Esophagus squamous epithelium (tissue), 5 donors: ENCODE data around the gene TRPV6. TPM values are rescaled to one million over a fixed set of nuclear protein-coding genes. Genes with fewer than 3 reads are reported as not detected.

Experiments used
- DNase-seq: peaks from one replicate; lab custom pipeline; 2025; lab: John Stamatoyannopoulos, UW
- H3K27ac ChIP-seq, 4 donors: fragments of 200-600 bp; sonication (generic); one replicate each; pipeline ENCODE4 v1.5.1; 2016 to 2019; ENCODE audit warnings: mild to moderate bottlenecking in 1 of 4
- H3K27me3 ChIP-seq, 4 donors: fragments of 200-600 bp; sonication (generic); 1 replicate in 3 of 4; 2 replicates in 1 of 4; pipeline versions ENCODE4 v1.5.1 to v1.6.0; 2017 to 2021; ENCODE audit warnings: antibody characterized with exemption in 1 of 4
- H3K36me3 ChIP-seq, 3 donors: fragments of 200-600 bp; sonication (generic); one replicate each; pipeline ENCODE4 v1.5.1; 2016 to 2019
- H3K4me1 ChIP-seq, 3 donors: fragments of 200-600 bp; sonication (generic); one replicate each; pipeline ENCODE4 v1.5.1; 2017 to 2019
- H3K4me3 ChIP-seq, 4 donors: fragments of 200-600 bp; sonication (generic); 1 replicate in 3 of 4; 2 replicates in 1 of 4; pipeline ENCODE4 v1.5.1; 2016 to 2019; ENCODE audit warnings: mild to moderate bottlenecking in 2 of 4, moderate library complexity in 1 of 4
- H3K9me3 ChIP-seq, 3 donors: fragments of 200-600 bp; sonication (generic); one replicate each; pipeline ENCODE4 v1.5.1; 2016 to 2019
- POLR2A ChIP-seq, 4 donors: fragments of 450-650 bp; IDR thresholded peaks; one replicate each; pipeline ENCODE4 v1.6.1; 2017; ENCODE audit warnings: antibody characterized with exemption in 4 of 4, mild to moderate bottlenecking in 4 of 4, moderate library complexity in 3 of 4
- WGBS, 2 donors: methylation state at CpG; one replicate each; pipeline ENCODE4 v1.1.5; 2018; 5-methylcytosine and 5-hydroxymethylcytosine counted together
- intact Hi-C: fragments of 100-400 bp; cut with DNase I; formaldehyde crosslinking; loops from one replicate; pipeline ENCODE4 v1.15.0; 2022
- total RNA-seq, 4 donors: library from RNA; depleted of rRNA; stranded (reverse); fragments of >200 nt; gene quantifications; one replicate each; pipeline ENCODE4 v1.1.0, GENCODE V29; 2016
- TF ChIP-seq, protein P1 (sequence below), 6 experiments: fragments of 450-650 bp in 4 of 6; fragments of 200-600 bp in 2 of 6; sonication (generic) in 2 of 6; IDR thresholded peaks; one replicate each; pipeline ENCODE4 v1.5.1; 2016 to 2019; ENCODE audit warnings: antibody characterized with exemption in 6 of 6, mild to moderate bottlenecking in 4 of 6, moderate library complexity in 4 of 6
- donor health status: DM: yes; HTN: yes; CAD: no.

The TRPV6 gene
- total RNA-seq, 4 donors from 2014 or later: 0.79 to 6.9 (median 4.5) TPM

DNA sequence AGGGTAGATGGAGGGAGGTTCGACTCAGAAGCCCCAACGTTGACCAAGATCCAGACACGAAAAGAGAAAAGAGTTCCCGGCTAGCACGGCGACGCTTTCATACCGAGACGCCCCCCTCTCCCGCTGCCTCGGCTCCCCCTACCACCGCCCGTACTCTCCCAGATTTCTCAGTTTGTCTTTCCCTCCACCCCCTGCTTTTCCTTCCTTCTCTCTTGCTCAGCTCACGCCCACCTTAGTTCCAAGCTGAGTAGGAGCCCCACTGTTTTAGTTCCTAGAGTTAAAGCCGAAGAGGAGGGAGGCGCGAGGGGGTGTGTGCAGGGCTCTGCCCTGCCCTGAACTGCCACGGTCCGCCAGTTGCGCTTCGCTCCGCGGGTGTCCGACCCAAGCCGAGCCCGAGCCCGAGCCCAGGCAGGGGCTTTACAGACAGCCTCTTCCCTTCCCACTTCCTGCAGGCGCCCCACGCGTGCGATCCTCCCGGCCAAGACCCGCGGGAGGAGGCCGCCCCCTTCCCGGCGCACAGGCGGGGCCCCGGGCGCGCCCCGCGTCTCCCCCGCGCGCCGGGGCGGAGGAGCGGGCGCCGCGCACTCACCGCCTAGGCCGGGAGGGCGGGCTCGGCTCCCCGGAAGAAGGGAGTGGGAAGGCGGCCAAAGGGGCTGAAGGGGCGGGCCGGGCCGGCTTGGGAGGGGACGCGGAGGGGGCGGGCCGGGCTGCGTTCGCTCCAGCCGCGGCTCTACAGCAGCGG lies 31.0 kb downstream of the TRPV6 start, which contains the start of gene EPHB6:
Gene EPHB6, plus strand, starts transcription at position 705 of the 742 bp plus-strand sequence. CDS start 8,152 bp downstream, outside the sequence.
- intact Hi-C loops: no loop called here
- TF ChIP-seq, protein P1, sequence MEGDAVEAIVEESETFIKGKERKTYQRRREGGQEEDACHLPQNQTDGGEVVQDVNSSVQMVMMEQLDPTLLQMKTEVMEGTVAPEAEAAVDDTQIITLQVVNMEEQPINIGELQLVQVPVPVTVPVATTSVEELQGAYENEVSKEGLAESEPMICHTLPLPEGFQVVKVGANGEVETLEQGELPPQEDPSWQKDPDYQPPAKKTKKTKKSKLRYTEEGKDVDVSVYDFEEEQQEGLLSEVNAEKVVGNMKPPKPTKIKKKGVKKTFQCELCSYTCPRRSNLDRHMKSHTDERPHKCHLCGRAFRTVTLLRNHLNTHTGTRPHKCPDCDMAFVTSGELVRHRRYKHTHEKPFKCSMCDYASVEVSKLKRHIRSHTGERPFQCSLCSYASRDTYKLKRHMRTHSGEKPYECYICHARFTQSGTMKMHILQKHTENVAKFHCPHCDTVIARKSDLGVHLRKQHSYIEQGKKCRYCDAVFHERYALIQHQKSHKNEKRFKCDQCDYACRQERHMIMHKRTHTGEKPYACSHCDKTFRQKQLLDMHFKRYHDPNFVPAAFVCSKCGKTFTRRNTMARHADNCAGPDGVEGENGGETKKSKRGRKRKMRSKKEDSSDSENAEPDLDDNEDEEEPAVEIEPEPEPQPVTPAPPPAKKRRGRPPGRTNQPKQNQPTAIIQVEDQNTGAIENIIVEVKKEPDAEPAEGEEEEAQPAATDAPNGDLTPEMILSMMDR (IDR thresholded peaks at IDR 0.05): peak in 1 of 6 experiments; percentile 15
- peak in 2 of 4 donors; percentile 47 to 62 for TF ChIP-seq POLR2A (IDR thresholded peaks at IDR 0.05)
- no peak for DNase-seq
- Histone ChIP-seq H3K27me3 (peaks cover 0 to 6% (median 0%) of the 10 kb centered on the region in 4 donors), H3K36me3 (no peaks in the 10 kb centered on the region), H3K9me3 (no peaks in the 10 kb centered on the region), H3K4me3 (peak within 1 kb of the TSS; percentile 74 to 78 (median 77)), H3K27ac (peak within 1 kb of the TSS; percentile 85 to 94 (median 90)), H3K4me1 (peaks cover 19 to 41% (median 24%) of the 10 kb centered on the region in 3 donors)
- 1% methylated on average over 12 to 23 of the region's 70 CpGs for WGBS, 2 donors

DNA sequence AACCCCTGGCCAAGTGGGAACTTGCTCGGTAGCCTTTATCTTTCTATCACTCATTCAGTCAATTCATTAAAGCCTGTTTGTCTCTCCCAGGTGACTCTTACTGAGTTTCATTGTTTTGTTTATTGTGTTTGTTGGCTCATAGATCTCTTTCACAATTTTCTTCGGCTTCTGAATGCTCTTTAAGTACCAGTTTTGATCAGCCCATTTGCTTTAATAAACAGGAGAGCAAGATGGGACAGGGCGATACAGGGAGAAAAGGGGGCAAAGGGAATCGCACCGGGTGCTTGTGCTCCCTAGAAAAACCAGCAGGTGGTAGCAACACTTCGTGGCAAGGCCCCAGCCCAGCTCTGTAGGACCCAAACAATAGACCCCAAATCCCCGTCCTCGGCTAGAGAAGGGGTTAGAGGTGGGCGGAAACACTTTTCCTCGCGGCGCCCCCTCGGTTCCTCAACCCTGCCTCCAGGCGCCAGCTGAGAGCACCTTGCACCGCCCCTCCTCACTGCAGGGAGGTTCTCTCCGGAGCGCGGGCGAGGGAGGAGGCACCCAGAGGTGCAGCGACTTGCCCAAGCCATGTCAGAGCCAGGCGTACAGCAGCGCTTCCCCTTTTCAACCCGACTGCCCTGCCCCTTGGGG lies 31.7 kb downstream of the TRPV6 start:
- Histone ChIP-seq H3K4me3 (peak overlapping the region; percentile 74 to 78 (median 77)), H3K36me3 (no peaks in the 10 kb centered on the region), H3K27me3 (peaks cover 0 to 10% (median 0%) of the 10 kb centered on the region in 4 donors), H3K9me3 (no peaks in the 10 kb centered on the region), H3K4me1 (peaks cover 19 to 40% (median 24%) of the 10 kb centered on the region in 3 donors), H3K27ac (peak overlapping the region; percentile 85 to 94 (median 90))
- intact Hi-C loops: no loop called here
- no peak for TF ChIP-seq POLR2A (IDR thresholded peaks at IDR 0.05)
- TF ChIP-seq, protein P1 (IDR thresholded peaks at IDR 0.05): peak; percentile 74 to 86 (median 79)
- DNase-seq: peak; percentile 57
- WGBS, 2 donors: 0 to 2% methylated on average over 11 to 16 of the region's 23 CpGs

DNA sequence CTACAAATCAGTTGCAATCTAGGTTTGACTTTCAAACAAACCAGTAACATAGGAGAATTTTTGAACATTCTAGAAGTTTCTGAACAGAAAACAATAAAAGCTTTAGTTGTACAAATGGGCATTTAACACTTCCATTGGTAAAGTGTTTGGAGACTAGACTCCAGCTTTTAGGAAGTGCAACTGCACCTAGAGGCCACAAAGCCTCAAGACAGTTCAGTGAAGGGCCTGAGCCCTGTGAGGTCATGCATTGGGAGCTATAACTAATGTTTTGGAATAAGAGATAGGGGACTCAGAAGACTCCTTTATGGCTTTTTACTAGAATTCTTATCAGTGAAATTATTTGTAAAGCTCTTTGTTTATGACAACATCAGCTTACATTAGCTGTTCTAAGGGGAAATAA lies 33.6 kb downstream of the TRPV6 start:
- Histone ChIP-seq H3K27ac (no peak overlapping the region), H3K9me3 (no peaks in the 10 kb centered on the region), H3K36me3 (no peaks in the 10 kb centered on the region), H3K4me1 (peaks cover 12 to 29% (median 20%) of the 10 kb centered on the region in 3 donors), H3K27me3 (peaks cover 0 to 10% (median 0%) of the 10 kb centered on the region in 4 donors), H3K4me3 (no peak overlapping the region)
- no peak for DNase-seq
- intact Hi-C loops: no loop called here
- no peak for TF ChIP-seq POLR2A (IDR thresholded peaks at IDR 0.05)
- TF ChIP-seq, protein P1 (IDR thresholded peaks at IDR 0.05): no peak

DNA sequence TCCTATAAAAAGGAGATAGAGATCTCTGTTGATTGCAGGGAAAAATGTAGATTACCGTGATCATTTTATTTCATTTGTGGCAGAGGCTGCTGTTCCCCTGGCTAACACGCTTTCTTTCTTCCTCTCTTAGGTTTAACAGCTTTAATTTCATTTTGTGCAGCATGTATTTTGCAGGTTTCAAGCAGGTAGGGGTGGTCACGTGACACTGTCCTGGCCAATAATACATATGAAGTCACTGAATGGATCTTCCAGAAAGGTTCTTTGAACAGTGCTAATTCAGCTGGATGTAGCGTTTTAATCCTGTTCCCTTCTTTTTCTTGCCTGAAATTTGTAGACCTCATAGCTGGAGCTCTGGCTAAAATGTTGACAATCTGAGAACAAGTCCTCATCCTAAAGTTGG lies 34.3 kb downstream of the TRPV6 start:
- intact Hi-C loops: no loop called here

More for the DNA sequence above, 34.3 kb downstream of the TRPV6 start:
- H3K4me1 ChIP-seq: peaks cover 12 to 23% (median 14%) of the 10 kb centered on the region in 3 donors
- WGBS, 2 donors: 87 to 88% methylated on average over 4 of the region's 4 CpGs
- peaks cover 0 to 10% (median 0%) of the 10 kb centered on the region in 4 donors for H3K27me3 ChIP-seq
- H3K27ac ChIP-seq: no peak overlapping the region
- no peaks in the 10 kb centered on the region for H3K36me3 ChIP-seq
- DNase-seq: no peak
- H3K9me3 ChIP-seq: no peaks in the 10 kb centered on the region
- TF ChIP-seq, protein P1 (IDR thresholded peaks at IDR 0.05): no peak
- no peak for TF ChIP-seq POLR2A (IDR thresholded peaks at IDR 0.05)
- no peak overlapping the region for H3K4me3 ChIP-seq
